OCI-LY7 (cell line): ENCODE measurements around the gene STMN3.

Source experiments
- EZH2phosphoT487 ChIP-seq: fragments of 200-600 bp; sonication (generic); IDR thresholded peaks from 2 replicates; pipeline ENCODE4 v1.6.1; 2018; ENCODE audit warnings: low read depth, borderline replicate concordance, mild to moderate bottlenecking, mixed run types, antibody characterized with exemption, low read length, moderate library complexity, mixed read lengths
- TF ChIP-seq, protein P1 (sequence below): fragments of 200-600 bp; sonication (generic); conservative IDR thresholded peaks from 2 replicates; pipeline ENCODE4 v1.5.1; 2014; ENCODE audit warnings: mild to moderate bottlenecking, antibody characterized with exemption, low read length, moderate library complexity, mixed read lengths

DNA sequence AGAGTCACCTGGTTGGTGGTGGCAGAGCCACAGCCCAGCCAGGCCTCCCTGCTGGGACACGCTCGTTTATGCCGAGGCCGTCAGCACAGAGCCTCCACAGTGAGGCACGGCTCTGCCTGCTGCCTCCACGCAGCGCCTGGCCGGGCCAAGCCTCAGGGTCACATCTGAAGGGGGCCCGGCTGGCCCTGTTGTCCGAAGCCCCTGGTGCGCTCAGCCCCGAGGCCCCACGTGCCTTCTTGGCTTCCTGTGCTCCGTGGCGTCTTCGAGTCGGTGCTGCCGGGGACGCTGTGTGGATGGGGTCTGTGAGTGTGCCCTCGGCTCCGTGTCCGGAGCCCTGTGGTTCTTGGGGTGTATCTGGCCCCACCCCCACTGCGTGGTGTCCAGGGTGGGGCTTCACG lies 32.9 kb upstream of the STMN3 start:
- TF ChIP-seq, protein P1, sequence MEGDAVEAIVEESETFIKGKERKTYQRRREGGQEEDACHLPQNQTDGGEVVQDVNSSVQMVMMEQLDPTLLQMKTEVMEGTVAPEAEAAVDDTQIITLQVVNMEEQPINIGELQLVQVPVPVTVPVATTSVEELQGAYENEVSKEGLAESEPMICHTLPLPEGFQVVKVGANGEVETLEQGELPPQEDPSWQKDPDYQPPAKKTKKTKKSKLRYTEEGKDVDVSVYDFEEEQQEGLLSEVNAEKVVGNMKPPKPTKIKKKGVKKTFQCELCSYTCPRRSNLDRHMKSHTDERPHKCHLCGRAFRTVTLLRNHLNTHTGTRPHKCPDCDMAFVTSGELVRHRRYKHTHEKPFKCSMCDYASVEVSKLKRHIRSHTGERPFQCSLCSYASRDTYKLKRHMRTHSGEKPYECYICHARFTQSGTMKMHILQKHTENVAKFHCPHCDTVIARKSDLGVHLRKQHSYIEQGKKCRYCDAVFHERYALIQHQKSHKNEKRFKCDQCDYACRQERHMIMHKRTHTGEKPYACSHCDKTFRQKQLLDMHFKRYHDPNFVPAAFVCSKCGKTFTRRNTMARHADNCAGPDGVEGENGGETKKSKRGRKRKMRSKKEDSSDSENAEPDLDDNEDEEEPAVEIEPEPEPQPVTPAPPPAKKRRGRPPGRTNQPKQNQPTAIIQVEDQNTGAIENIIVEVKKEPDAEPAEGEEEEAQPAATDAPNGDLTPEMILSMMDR, result no peak
- TF ChIP-seq EZH2phosphoT487, result no peak
